H1 (cell line): Measurements from ENCODE around the gene ABCD1. TPM values are rescaled to one million over a fixed set of nuclear protein-coding genes. Genes with fewer than 3 reads are reported as not detected.

Source experiments
- CTCF ChIA-PET: fragments of 300-600 bp; sonication (Branson Sonifier 250); formaldehyde crosslinking; loops from one replicate; lab custom pipeline; 2021; ENCODE audit not compliant: partially characterized antibody; lab: Charles Lee
- POLR2A ChIA-PET: fragments of 300-600 bp; sonication (Branson Sonifier 250); formaldehyde crosslinking; loops from one replicate; lab custom pipeline; 2021; ENCODE audit warnings: inconsistent platforms; ENCODE audit not compliant: partially characterized antibody; lab: Charles Lee
- DNase-seq, 2 experiments: peaks; one replicate each; pipeline versions ENCODE4 v3.0.0 to v3.0.0-alpha.2; 2010 to 2022; ENCODE audit warnings: low spot score in 2 of 2, low read depth in 1 of 2, mixed read lengths in 1 of 2
- FAIRE-seq: peaks from 2 replicates; lab custom pipeline; 2011; peaks lifted over from hg19 to GRCh38; lab: Jason Lieb, UNC
- H2AFZ ChIP-seq: 2 replicates; pipeline ENCODE4 v1.8.1; 2012; ENCODE audit warnings: low read length, inconsistent platforms
- H2AK5ac ChIP-seq: 2 replicates; pipeline ENCODE4 v1.6.1; 2013; ENCODE audit warnings: low read depth, low read length
- H2BK120ac ChIP-seq: replicated peaks from 2 replicates; pipeline ENCODE3; 2013; ENCODE audit warnings: low read depth, low read length, inconsistent platforms
- H2BK12ac ChIP-seq: 2 replicates; pipeline ENCODE4 v1.6.1; 2013; ENCODE audit warnings: low read depth, low read length
- H2BK15ac ChIP-seq: 2 replicates; pipeline ENCODE4 v1.6.1; 2013; ENCODE audit warnings: low read length
- H2BK20ac ChIP-seq: 2 replicates; pipeline ENCODE4 v1.6.1; 2013; ENCODE audit warnings: low read length
- H2BK5ac ChIP-seq: 2 replicates; pipeline ENCODE4 v1.6.1; 2013; ENCODE audit warnings: low read depth, low read length
- H3K14ac ChIP-seq: 2 replicates; pipeline ENCODE4 v1.6.1; 2013; ENCODE audit warnings: inconsistent platforms; ENCODE audit not compliant: insufficient read length
- H3K18ac ChIP-seq: 2 replicates; pipeline ENCODE4 v1.6.1; 2013; ENCODE audit warnings: low read length; ENCODE audit errors: extremely low read depth
- H3K23ac ChIP-seq: 2 replicates; pipeline ENCODE4 v1.6.1; 2013; ENCODE audit warnings: inconsistent platforms; ENCODE audit not compliant: insufficient read length
- H3K23me2 ChIP-seq: 2 replicates; pipeline ENCODE4 v1.6.1; 2013; ENCODE audit warnings: low read depth, low read length
- H3K27ac ChIP-seq: 2 replicates; pipeline ENCODE4 v1.6.1; 2011; ENCODE audit warnings: low read depth, low read length, inconsistent platforms
- H3K27me3 ChIP-seq, 4 experiments: replicated peaks in 1 of 4; 1 replicate in 1 of 4; 2 replicates in 3 of 4; pipeline versions ENCODE4 v1.6.1 to v1.8.1; 2011 to 2013; ENCODE audit warnings: low read length in 3 of 4, mild to moderate bottlenecking in 3 of 4, inconsistent platforms in 2 of 4, mixed read lengths in 2 of 4, moderate library complexity in 1 of 4; ENCODE audit not compliant: control insufficient read depth in 3 of 4, insufficient read depth in 3 of 4; ENCODE audit errors: extremely low read depth in 1 of 4
- H3K36me3 ChIP-seq, 4 experiments: 2 replicates each; pipeline versions ENCODE4 v1.6.1 to v1.8.1; 2011 to 2013; ENCODE audit warnings: mild to moderate bottlenecking in 4 of 4, low read length in 3 of 4, moderate library complexity in 2 of 4, control low read depth in 1 of 4, inconsistent platforms in 1 of 4; ENCODE audit not compliant: insufficient read depth in 4 of 4, control insufficient read depth in 2 of 4
- H3K4ac ChIP-seq: replicated peaks from 2 replicates; pipeline ENCODE3; 2013; ENCODE audit warnings: low read length, low read depth, mixed read lengths, inconsistent platforms; ENCODE audit not compliant: insufficient read length
- H3K4me1 ChIP-seq, 4 experiments: replicated peaks in 1 of 4; 1 replicate in 1 of 4; 2 replicates in 3 of 4; pipeline versions ENCODE4 v1.6.1 to v1.8.1; 2011 to 2013; ENCODE audit warnings: low read length in 3 of 4, inconsistent platforms in 2 of 4, mixed read lengths in 1 of 4; ENCODE audit not compliant: insufficient read depth in 4 of 4, control insufficient read depth in 3 of 4
- H3K4me2 ChIP-seq, 2 experiments: 2 replicates each; pipeline versions ENCODE4 v1.6.1 to v1.8.1; 2011 to 2013; ENCODE audit warnings: low read depth in 2 of 2, low read length in 2 of 2, control low read depth in 1 of 2, inconsistent platforms in 1 of 2, mild to moderate bottlenecking in 1 of 2; ENCODE audit not compliant: insufficient read depth in 1 of 2
- H3K4me3 ChIP-seq, 4 experiments: fragments of 200-600, 300-600 bp in 1 of 4; sonication (generic), shearing (Covaris generic), sonication (Bioruptor Twin) in 1 of 4; 2 replicates each; pipeline versions ENCODE4 v1.5.1 to v1.8.1; 2011 to 2016; ENCODE audit warnings: low read length in 4 of 4, low read depth in 3 of 4, control low read depth in 2 of 4, inconsistent platforms in 2 of 4, mild to moderate bottlenecking in 2 of 4, mixed read lengths in 1 of 4, moderate library complexity in 1 of 4; ENCODE audit not compliant: insufficient read depth in 2 of 4; ENCODE audit errors: extremely low read depth in 1 of 4
- H3K56ac ChIP-seq: replicated peaks from 2 replicates; pipeline ENCODE3; 2013; ENCODE audit warnings: low read depth, mild to moderate bottlenecking, mixed read lengths, low read length, inconsistent platforms; ENCODE audit not compliant: insufficient read length
- H3K79me1 ChIP-seq: 2 replicates; pipeline ENCODE4 v1.6.1; 2013; ENCODE audit warnings: low read depth, low read length, control low read depth
- H3K79me2 ChIP-seq, 2 experiments: 2 replicates each; pipeline versions ENCODE4 v1.6.1 to v1.8.1; 2012 to 2013; ENCODE audit warnings: low read length in 2 of 2, mild to moderate bottlenecking in 2 of 2, inconsistent platforms in 1 of 2; ENCODE audit not compliant: insufficient read depth in 2 of 2, control insufficient read depth in 1 of 2
- H3K9ac ChIP-seq, 4 experiments: replicated peaks in 1 of 4; 1 replicate in 1 of 4; 2 replicates in 3 of 4; pipeline versions ENCODE4 v1.6.1 to v1.8.1; 2011 to 2013; ENCODE audit warnings: low read depth in 3 of 4, low read length in 3 of 4, control low read depth in 2 of 4, mild to moderate bottlenecking in 2 of 4, moderate library complexity in 2 of 4, inconsistent platforms in 1 of 4; ENCODE audit errors: extremely low read depth in 1 of 4
- H3K9me3 ChIP-seq, 2 experiments: 2 replicates each; pipeline versions ENCODE4 v1.6.1 to v1.8.1; 2012 to 2013; ENCODE audit warnings: mild to moderate bottlenecking in 2 of 2, moderate library complexity in 2 of 2, control low read depth in 1 of 2, inconsistent platforms in 1 of 2, low read depth in 1 of 2, low read length in 1 of 2, mixed read lengths in 1 of 2; ENCODE audit not compliant: insufficient read depth in 2 of 2
- H4K20me1 ChIP-seq, 2 experiments: replicated peaks in 1 of 2; 2 replicates each; pipeline versions ENCODE3 to v1.8.1; 2011 to 2013; ENCODE audit warnings: inconsistent platforms in 2 of 2, low read length in 2 of 2, mild to moderate bottlenecking in 1 of 2; ENCODE audit not compliant: insufficient read depth in 2 of 2, control insufficient read depth in 1 of 2
- H4K5ac ChIP-seq: 2 replicates; pipeline ENCODE4 v1.6.1; 2013; ENCODE audit warnings: low read length, low read depth, mixed read lengths, inconsistent platforms; ENCODE audit not compliant: insufficient read length
- H4K8ac ChIP-seq: 2 replicates; pipeline ENCODE4 v1.8.0; 2013; ENCODE audit warnings: mild to moderate bottlenecking, moderate library complexity, low read length, inconsistent platforms; ENCODE audit not compliant: insufficient read depth; ENCODE audit errors: extremely low read depth
- H4K91ac ChIP-seq: replicated peaks from 2 replicates; pipeline ENCODE3; 2013; ENCODE audit warnings: low read length, mixed read lengths, inconsistent platforms; ENCODE audit not compliant: insufficient read length
- BRCA1 ChIP-seq: IDR thresholded peaks from 2 replicates; pipeline ENCODE4 v1.6.1; 2012; ENCODE audit warnings: low read depth, low read length, improper control_type of control experiment
- CEBPB ChIP-seq: IDR thresholded peaks from 2 replicates; pipeline ENCODE4 v1.6.1; 2012; ENCODE audit warnings: low read depth, low read length
- KDM1A ChIP-seq: fragments of 200-600, 300-600 bp; sonication (generic); IDR thresholded peaks from 2 replicates; pipeline ENCODE4 v1.7.1; 2016; ENCODE audit warnings: mild to moderate bottlenecking, low read length, borderline replicate concordance
- NRF1 ChIP-seq: IDR thresholded peaks from 2 replicates; pipeline ENCODE4 v1.6.1; 2011; ENCODE audit warnings: mild to moderate bottlenecking, low read depth, low read length, improper control_type of control experiment
- POLR2AphosphoS5 ChIP-seq: IDR thresholded peaks from 2 replicates; pipeline ENCODE4 v1.6.1; 2011; ENCODE audit warnings: low read depth, low read length
- RFX5 ChIP-seq: IDR thresholded peaks from 2 replicates; pipeline ENCODE4 v1.6.1; 2011; ENCODE audit warnings: low read depth, low read length, improper control_type of control experiment, borderline replicate concordance
- RXRA ChIP-seq: IDR thresholded peaks from 2 replicates; pipeline ENCODE4 v1.6.1; 2011; ENCODE audit warnings: low read depth, mild to moderate bottlenecking, low read length, moderate library complexity; ENCODE audit not compliant: insufficient read depth
- SIX5 ChIP-seq: IDR thresholded peaks from 2 replicates; pipeline ENCODE4 v1.6.1; 2011; ENCODE audit warnings: mild to moderate bottlenecking, low read depth, low read length
- TEAD4 ChIP-seq: IDR thresholded peaks from 2 replicates; pipeline ENCODE4 v1.6.1; 2012; ENCODE audit warnings: low read depth, low read length, inconsistent platforms, mixed read lengths
- WGBS, 2 experiments: shearing (Covaris generic) in 1 of 2; methylation state at CpG; one replicate each; pipeline versions ENCODE4 v1.1.6 to v1.1.7; 2013 to 2015; ENCODE audit warnings: low lambda C conversion rate in 2 of 2, mixed read lengths in 2 of 2, inconsistent platforms in 1 of 2, low coverage in 1 of 2, missing lambda C conversion rate in 1 of 2; ENCODE audit not compliant: insufficient replicate concordance in 2 of 2, insufficient coverage in 1 of 2, insufficient read length in 1 of 2; ENCODE audit errors: extremely low coverage in 1 of 2, missing lambda C conversion rate in 1 of 2; 5-methylcytosine and 5-hydroxymethylcytosine counted together
- polyA plus RNA-seq, 7 experiments: library from polyadenylated mRNA; depleted of rRNA in 3 of 7; stranded (reverse) in 5 of 7; unstranded in 2 of 7; fragments of >200 nt in 5 of 7; fragments of 200-250 nt in 2 of 7; gene quantifications; 1 replicate in 5 of 7; 2 replicates in 1 of 7; 4 replicates in 1 of 7; pipeline versions ENCODE4 v1.2.1 to v1.2.3, GENCODE V29; 2011 to 2013; ENCODE audit warnings: missing spikeins in 2 of 7, mixed read lengths in 2 of 7
- total RNA-seq: library from RNA; stranded (reverse); fragmentation: NEBNext Ultra II Directional; extraction: Animal tissue kit (Norgen Biotek cat#: 25700); gene quantifications from 2 replicates; pipeline ENCODE4 v1.2.1, GENCODE V29; 2021

The ABCD1 gene
- total and polyA plus RNA-seq, 2 of the 8 experiments (the other 6 are each of a cell fraction or from before 2014, with no cell fraction given), result 3.1 to 6.6 TPM

DNA sequence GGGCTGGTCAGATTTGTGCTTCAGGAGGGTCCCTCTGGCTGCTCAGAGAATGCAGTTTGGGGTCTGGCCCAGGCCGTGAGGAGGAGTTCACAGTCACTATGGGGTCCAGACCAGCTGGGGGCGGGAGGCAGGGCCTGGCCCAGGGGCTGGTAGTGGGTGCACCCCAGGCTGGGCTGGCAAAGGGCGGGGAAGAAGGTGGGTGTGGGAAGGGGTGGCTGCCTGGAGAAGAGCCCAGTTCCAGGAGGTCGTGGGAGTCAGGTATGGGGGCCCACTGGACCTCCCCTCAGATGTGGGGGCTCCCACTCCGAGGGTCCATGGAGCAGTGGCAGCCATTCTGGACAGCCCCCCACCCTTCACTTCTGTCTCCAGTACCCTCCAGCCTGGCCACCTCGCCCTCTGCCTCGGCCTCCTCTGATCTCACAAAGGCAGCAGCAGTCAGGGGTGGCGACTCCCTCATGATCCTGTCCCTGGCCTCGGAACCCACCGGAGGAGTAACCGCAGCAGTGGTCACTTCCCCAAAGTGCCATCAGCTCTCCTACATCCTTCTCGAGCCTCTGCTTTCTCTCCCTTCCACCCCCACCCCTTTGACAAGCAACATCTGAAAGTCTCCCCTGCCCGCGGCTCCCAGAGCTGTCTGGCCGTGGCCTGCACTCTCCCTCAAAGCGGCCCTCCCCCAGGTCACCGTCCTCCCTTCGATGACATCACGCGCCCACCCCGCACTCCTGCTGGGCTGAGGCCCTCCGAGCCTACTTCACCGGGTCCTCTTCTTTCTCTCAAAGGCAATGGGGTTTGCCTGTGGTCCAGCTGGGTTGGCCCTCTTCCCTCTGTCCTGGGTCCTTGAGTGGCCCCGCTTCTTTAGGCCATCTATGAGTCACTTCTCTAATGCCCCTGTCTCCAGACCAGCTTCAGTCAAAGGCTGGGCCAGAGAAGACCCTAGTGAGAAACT, 38.6 kb upstream of the ABCD1 start:
- FAIRE-seq, result no peak

More for the DNA sequence above, 38.6 kb upstream of the ABCD1 start:
- no peak overlapping the region for H3K4ac ChIP-seq
- no peak overlapping the region for H3K56ac ChIP-seq
- TF ChIP-seq RXRA (no peak), CEBPB (no peak), BRCA1 (no peak), NRF1 (no peak), KDM1A (no peak), RFX5 (no peak), SIX5 (no peak), TEAD4 (no peak), POLR2AphosphoS5 (no peak)
- peak overlapping the region; percentile 52 for H4K5ac ChIP-seq
- peak overlapping the region; percentile 45 to 57 for H3K4me2 ChIP-seq
- H3K14ac ChIP-seq, result no peak overlapping the region
- no peaks in the 10 kb centered on the region for H3K27me3 ChIP-seq
- H2BK15ac ChIP-seq, result peak overlapping the region; percentile 16; the same call in 1 of the 2 replicates
- 0 out of 2 replicates have a peak overlapping the region, but pooled peaks have one; percentile 79 for H4K8ac ChIP-seq
- no peak overlapping the region for H2BK120ac ChIP-seq
- H3K9ac ChIP-seq, result no peak overlapping the region
- peak overlapping the region; percentile 48; the same call in 1 of the 2 replicates for H3K18ac ChIP-seq
- POLR2A ChIA-PET, result interaction anchor here (1.3 to 2.3 kb wide), 6 partner anchors 8 to 41 kb away, joined by 3 to 11 read pairs (median 6); partner anchors contain the start of genes BCAP31 and PNCK
- WGBS, 2 experiments, result 74% methylated on average over 16 of the region's 24 CpGs; no CpG with 5 or more reads in 1 of the 2 experiments
- CTCF ChIA-PET, result interaction anchor here (1.0 to 2.9 kb wide), 8 partner anchors 10 to 107 kb away, joined by 3 to 24 read pairs (median 8); no protein-coding TSS in a partner anchor
- H3K23ac ChIP-seq, result no peak overlapping the region
- H3K4me3 ChIP-seq, result peak overlapping the region in 1 of 4 experiments; percentile 55; a peak in 3 of 8 replicates
- peaks cover 4 to 5% of the 10 kb centered on the region in 2 experiments; a peak in 2 of 4 replicates for H3K9me3 ChIP-seq
- H3K36me3 ChIP-seq, result peaks cover 0 to 9% (median 0%) of the 10 kb centered on the region in 4 experiments; a peak in 1 of 8 replicates
- peak overlapping the region; percentile 65 for H4K91ac ChIP-seq
- no peak overlapping the region for H2AFZ ChIP-seq
- 0 out of 2 replicates have a peak overlapping the region, but pooled peaks have one; percentile 50 for H2BK12ac ChIP-seq
- H3K27ac ChIP-seq, result peak overlapping the region; percentile 25; the same call in 1 of the 2 replicates
- peak in 1 of 2 experiments; percentile 47 for DNase-seq
- H3K4me1 ChIP-seq, result peaks cover 0 to 27% (median 11%) of the 10 kb centered on the region in 4 experiments; a peak in 6 of 7 replicates
- peak overlapping the region; percentile 78; the same call in 1 of the 2 replicates for H2BK5ac ChIP-seq
- no peaks in the 10 kb centered on the region for H3K23me2 ChIP-seq
- peaks cover 2 to 3% of the 10 kb centered on the region in 2 experiments for H4K20me1 ChIP-seq
- no peaks in the 10 kb centered on the region; the same call in 1 of the 2 replicates for H3K79me1 ChIP-seq
- H2AK5ac ChIP-seq, result no peak overlapping the region
- H2BK20ac ChIP-seq, result no peak overlapping the region; the same call in 1 of the 2 replicates
- peaks cover 0 to 13% of the 10 kb centered on the region in 2 experiments; a peak in 3 of 4 replicates for H3K79me2 ChIP-seq
